ENCODE results near the gene CARNS1.

- TF ChIP-seq CTCF (IDR thresholded peaks at IDR 0.05; ENCODE audit: poor library complexity), result no peak
- no peak for TF ChIP-seq EZH2phosphoT487 (IDR thresholded peaks at IDR 0.05; ENCODE audit: low read depth, severe bottlenecking, unreplicated experiment)
- no peak for TF ChIP-seq EZH2 (IDR thresholded peaks at IDR 0.05; ENCODE audit: borderline replicate concordance)
Observed at GRCh38 chr11:67407688-67408163, 7.8 kb upstream of the CARNS1 start.

All from hepatocyte (in vitro differentiated cells).